Activated CD4-positive, alpha-beta T cell treated with anti-CD3 and anti-CD28 coated beads for 36 hours (primary cell): Measurements from ENCODE around the gene PRCC. TPM values are rescaled to one million over a fixed set of nuclear protein-coding genes. Genes with fewer than 3 reads are reported as not detected.

Experiments used
- ATAC-seq: fragments of 200-7000 bp; cut with Tn5 transposase; one replicate; pipeline ENCODE4 v1.10.0; 2021; ENCODE audit warnings: mild to moderate bottlenecking, moderate library complexity
- CTCF ChIA-PET: fragments of 350-600 bp; sonication (Branson Sonifier 250); formaldehyde crosslinking; loops from one replicate; lab custom pipeline; 2021; ENCODE audit warnings: antibody characterized with exemption; lab: Charles Lee
- POLR2A ChIA-PET: fragments of 350-600 bp; sonication (Branson Sonifier 250); formaldehyde crosslinking; loops from one replicate; lab custom pipeline; 2021; ENCODE audit warnings: antibody characterized with exemption, inconsistent platforms; lab: Charles Lee
- DNase-seq: peaks from one replicate; pipeline ENCODE4 v3.0.0-alpha.2; 2020
- H3K27ac Mint-ChIP-seq: one replicate; pipeline ENCODE4 v1.8.0; 2021; ENCODE audit warnings: mixed read lengths
- H3K27me3 Mint-ChIP-seq: one replicate; pipeline ENCODE4 v1.8.0; 2021; ENCODE audit warnings: mixed read lengths
- H3K36me3 Mint-ChIP-seq: one replicate; pipeline ENCODE4 v1.8.0; 2021; ENCODE audit warnings: low read depth, mixed read lengths
- H3K4me1 Mint-ChIP-seq: one replicate; pipeline ENCODE4 v1.8.0; 2021; ENCODE audit warnings: mixed read lengths
- H3K4me3 Mint-ChIP-seq: one replicate; pipeline ENCODE4 v1.8.0; 2021; ENCODE audit warnings: mild to moderate bottlenecking, moderate library complexity, mixed read lengths
- H3K9me3 Mint-ChIP-seq: one replicate; pipeline ENCODE4 v1.8.0; 2021; ENCODE audit warnings: low read depth, mixed read lengths
- intact Hi-C, 2 experiments: fragments of 100-400 bp; cut with DNase I in 1 of 2; cut with micrococcal nuclease in 1 of 2; formaldehyde crosslinking; loops; one replicate each; pipeline versions ENCODE4 v1.14.2 to v1.15.1; 2022 to 2024; cut with DNase I, micrococcal nuclease
- total RNA-seq, 2 experiments: library from RNA; stranded (reverse); gene quantifications; one replicate each; pipeline ENCODE4 v1.2.3, GENCODE V29; 2021

The PRCC gene
- total RNA-seq = 100 to 1,000 TPM in 1 of 2 experiments, 10 to 100 TPM in 1; 80.4 to 110 TPM

GRCh38 chr1:156767101-156767878 lies at the start of gene PRCC:
TSS of gene PRCC (plus strand) at chr1:156767535. CDS start at chr1:156767772, 237 bp downstream.
- peak; percentile 96 for ATAC-seq
- peaks cover 35% of the 10 kb centered on the region for H3K4me1 Mint-ChIP-seq
- no peaks in the 10 kb centered on the region for H3K9me3 Mint-ChIP-seq
- H3K36me3 Mint-ChIP-seq = peaks cover 30% of the 10 kb centered on the region
- ChIA-PET POLR2A (interaction anchor here (0.6 to 3.0 kb wide), 7 partner anchors 16 to 264 kb away, joined by 3 to 42 read pairs (median 5); partner anchors contain the start of genes HDGF, ISG20L2, METTL25B and MRPL24), CTCF (interaction anchor here (0.5 to 8.9 kb wide), 14 partner anchors 14 to 266 kb away, joined by 3 to 128 read pairs (median 4); partner anchors contain the start of genes HDGF, ISG20L2, METTL25B and MRPL24)
- intact Hi-C loops = loop anchor here (1.0 to 10.0 kb wide), 14 partner anchors 16 to 715 kb away; partner anchors contain the start of genes HDGF (in 2 of the 2), ISG20L2 (in 2 of the 2), METTL25B (in 2 of the 2) and MRPL24 (in 2 of the 2)
- no peak within 1 kb of the TSS for H3K4me3 Mint-ChIP-seq
- H3K27ac Mint-ChIP-seq = no peak within 1 kb of the TSS
- DNase-seq = peak; percentile 98
- H3K27me3 Mint-ChIP-seq = no peaks in the 10 kb centered on the region

GRCh38 chr1:156721131-156721530 lies 46.2 kb upstream of the PRCC start:
- Mint-ChIP-seq H3K27ac (peak overlapping the region; percentile 74), H3K4me3 (no peak overlapping the region), H3K36me3 (peaks cover 46% of the 10 kb centered on the region), H3K27me3 (no peaks in the 10 kb centered on the region), H3K4me1 (peaks cover 20% of the 10 kb centered on the region), H3K9me3 (no peaks in the 10 kb centered on the region)
- DNase-seq (no peak), ATAC-seq (no peak)
- ChIA-PET CTCF (interaction anchor here (0.8 to 4.1 kb wide), 11 partner anchors 15 to 171 kb away, joined by 3 to 50 read pairs (median 4); partner anchors contain the start of gene CRABP2), POLR2A (no interaction called here)
- intact Hi-C loops = no loop called here

GRCh38 chr1:156721535-156721934 lies 45.8 kb upstream of the PRCC start:
- Mint-ChIP-seq H3K4me3 (no peak overlapping the region), H3K4me1 (peaks cover 20% of the 10 kb centered on the region), H3K9me3 (no peaks in the 10 kb centered on the region), H3K36me3 (peaks cover 43% of the 10 kb centered on the region), H3K27ac (peak overlapping the region; percentile 74), H3K27me3 (no peaks in the 10 kb centered on the region)
- ChIA-PET CTCF (interaction anchor here (0.6 to 4.1 kb wide), 13 partner anchors 15 to 171 kb away, joined by 3 to 50 read pairs (median 4); partner anchors contain the start of gene CRABP2), POLR2A (no interaction called here)
- intact Hi-C loops = no loop called here
- ATAC-seq (peak; percentile 39), DNase-seq (no peak)

- DNase-seq (peak; percentile 91), ATAC-seq (peak; percentile 28)
- Mint-ChIP-seq H3K27me3 (no peaks in the 10 kb centered on the region), H3K9me3 (no peaks in the 10 kb centered on the region), H3K27ac (no peak overlapping the region), H3K4me1 (peaks cover 31% of the 10 kb centered on the region), H3K4me3 (no peak overlapping the region), H3K36me3 (peaks cover 45% of the 10 kb centered on the region)
- ChIA-PET CTCF (interaction anchor here (0.6 to 6.2 kb wide), 64 partner anchors 10 to 338 kb away, joined by 3 to 220 read pairs (median 5); partner anchors contain the start of genes CRABP2, HDGF, INSRR and MRPL24), POLR2A (interaction anchor here (0.6 to 4.1 kb wide), 10 partner anchors 10 to 164 kb away, joined by 3 to 36 read pairs (median 6); partner anchors contain the start of genes MRPL24, NTRK1 and PRCC)
- intact Hi-C loops = loop anchor here (1.0 to 5.0 kb wide), 10 partner anchors 19 to 513 kb away; partner anchors contain the start of genes NTRK1 (in 2 of the 2), MEF2D (in 1 of the 2) and PMF1 (in 1 of the 2)
Measured at GRCh38 chr1:156725683-156726280, 41.6 kb upstream of the PRCC start.

GRCh38 chr1:156726549-156727226 lies 40.6 kb upstream of the PRCC start:
- no peaks in the 10 kb centered on the region for H3K9me3 Mint-ChIP-seq
- POLR2A ChIA-PET = interaction anchor here (0.6 to 4.1 kb wide), 11 partner anchors 11 to 164 kb away, joined by 3 to 36 read pairs (median 7); partner anchors contain the start of genes HDGF, MRPL24, NTRK1 and PRCC
- ATAC-seq (no peak), DNase-seq (peak; percentile 77)
- H3K4me1 Mint-ChIP-seq = peaks cover 31% of the 10 kb centered on the region
- H3K27ac Mint-ChIP-seq = peak overlapping the region; percentile 99
- CTCF ChIA-PET = interaction anchor here (0.6 to 6.2 kb wide), 57 partner anchors 10 to 352 kb away, joined by 3 to 220 read pairs (median 6); partner anchors contain the start of genes CRABP2, HDGF, INSRR and MRPL24
- H3K36me3 Mint-ChIP-seq = peaks cover 41% of the 10 kb centered on the region
- no peaks in the 10 kb centered on the region for H3K27me3 Mint-ChIP-seq
- intact Hi-C loops = loop anchor here (1.0 to 5.0 kb wide), 8 partner anchors 37 to 514 kb away; partner anchors contain the start of genes NTRK1 (in 2 of the 2), MEF2D (in 1 of the 2) and PMF1 (in 1 of the 2)
- H3K4me3 Mint-ChIP-seq = no peak overlapping the region

- peak overlapping the region; percentile 99 for H3K27ac Mint-ChIP-seq
- H3K9me3 Mint-ChIP-seq = no peaks in the 10 kb centered on the region
- H3K4me1 Mint-ChIP-seq = peaks cover 29% of the 10 kb centered on the region
- ChIA-PET CTCF (interaction anchor here (0.6 to 6.2 kb wide), 23 partner anchors 9 to 247 kb away, joined by 3 to 220 read pairs (median 19); partner anchors contain the start of genes CRABP2, HDGF, INSRR and MRPL24), POLR2A (interaction anchor here (0.9 to 4.1 kb wide), 6 partner anchors 13 to 43 kb away, joined by 3 to 55 read pairs (median 20); partner anchors contain the start of genes HDGF, MRPL24 and PRCC)
- no peaks in the 10 kb centered on the region for H3K27me3 Mint-ChIP-seq
- no peak overlapping the region for H3K4me3 Mint-ChIP-seq
- no peak for DNase-seq
- no peak for ATAC-seq
- H3K36me3 Mint-ChIP-seq = peaks cover 40% of the 10 kb centered on the region
- intact Hi-C loops = loop anchor here (2.0 to 5.0 kb wide), 3 partner anchors 133 to 515 kb away; partner anchors contain the start of genes MEF2D (in 1 of the 2), NTRK1 (in 1 of the 2) and PMF1 (in 1 of the 2)
Measured at GRCh38 chr1:156727492-156727891, 39.8 kb upstream of the PRCC start.

- ChIA-PET POLR2A (interaction anchor here (0.6 to 4.1 kb wide), 11 partner anchors 12 to 88 kb away, joined by 3 to 55 read pairs (median 6); partner anchors contain the start of genes HDGF, MRPL24, PRCC and SH2D2A), CTCF (interaction anchor here (0.6 to 6.2 kb wide), 23 partner anchors 8 to 411 kb away, joined by 3 to 220 read pairs (median 17); partner anchors contain the start of genes CRABP2, HDGF, INSRR and MRPL24)
- DNase-seq (peak; percentile 91), ATAC-seq (peak; percentile 73)
- H3K27me3 Mint-ChIP-seq = no peaks in the 10 kb centered on the region
- peak within 1 kb of the TSS; percentile 99 for H3K27ac Mint-ChIP-seq
- intact Hi-C loops = loop anchor here (1.0 to 5.0 kb wide), 13 partner anchors 13 to 516 kb away; partner anchors contain the start of genes MEF2D (in 2 of the 2), MRPL24 (in 2 of the 2), PRCC (in 2 of the 2) and SH2D2A (in 2 of the 2)
- no peak within 1 kb of the TSS for H3K4me3 Mint-ChIP-seq
- peaks cover 43% of the 10 kb centered on the region for H3K36me3 Mint-ChIP-seq
- H3K4me1 Mint-ChIP-seq = peaks cover 29% of the 10 kb centered on the region
- no peaks in the 10 kb centered on the region for H3K9me3 Mint-ChIP-seq
Measured at GRCh38 chr1:156727926-156728598, 39.3 kb upstream of the PRCC start, which contains the start of gene METTL25B. TSS of gene METTL25B (plus strand) at chr1:156728469. CDS start at chr1:156729105, 636 bp downstream.

- DNase-seq = peak; percentile 99
- no peak within 1 kb of the TSS for H3K4me3 Mint-ChIP-seq
- ChIA-PET CTCF (interaction anchor here (0.6 to 6.2 kb wide), 19 partner anchors 12 to 397 kb away, joined by 3 to 220 read pairs (median 5); partner anchors contain the start of genes CRABP2, HDGF, INSRR and MRPL24), POLR2A (interaction anchor here (0.6 to 4.1 kb wide), 14 partner anchors 12 to 240 kb away, joined by 3 to 55 read pairs (median 5); partner anchors contain the start of genes HDGF, MRPL24, PRCC and SH2D2A)
- peaks cover 37% of the 10 kb centered on the region for H3K36me3 Mint-ChIP-seq
- no peaks in the 10 kb centered on the region for H3K9me3 Mint-ChIP-seq
- peak within 1 kb of the TSS; percentile 99 for H3K27ac Mint-ChIP-seq
- H3K27me3 Mint-ChIP-seq = no peaks in the 10 kb centered on the region
- H3K4me1 Mint-ChIP-seq = peaks cover 23% of the 10 kb centered on the region
- intact Hi-C loops = loop anchor here (1.0 to 5.0 kb wide), 12 partner anchors 12 to 517 kb away; partner anchors contain the start of genes MEF2D (in 2 of the 2), MRPL24 (in 2 of the 2), PRCC (in 2 of the 2) and SH2D2A (in 2 of the 2)
- ATAC-seq = peak; percentile 92
Measured at GRCh38 chr1:156728599-156729462, 38.5 kb upstream of the PRCC start, which contains the start of gene ISG20L2. TSS of gene ISG20L2 (minus strand) at chr1:156728766. CDS start at chr1:156727652, 1,114 bp downstream.
